ENCODE data around the gene EFTUD2.

GRCh38 chr17:44906763-44907728 lies 7.8 kb upstream of the EFTUD2 start:
- TF ChIP-seq EZH2 (IDR thresholded peaks at IDR 0.05; ENCODE audit: insufficient read depth, poor library complexity, severe bottlenecking) = no peak
- no peak for TF ChIP-seq EZH2phosphoT487 (IDR thresholded peaks at IDR 0.05; ENCODE audit: insufficient read depth, low read depth)

Data from GM23248 (cell line).